Measurements from ENCODE around the gene FURIN.

DNA sequence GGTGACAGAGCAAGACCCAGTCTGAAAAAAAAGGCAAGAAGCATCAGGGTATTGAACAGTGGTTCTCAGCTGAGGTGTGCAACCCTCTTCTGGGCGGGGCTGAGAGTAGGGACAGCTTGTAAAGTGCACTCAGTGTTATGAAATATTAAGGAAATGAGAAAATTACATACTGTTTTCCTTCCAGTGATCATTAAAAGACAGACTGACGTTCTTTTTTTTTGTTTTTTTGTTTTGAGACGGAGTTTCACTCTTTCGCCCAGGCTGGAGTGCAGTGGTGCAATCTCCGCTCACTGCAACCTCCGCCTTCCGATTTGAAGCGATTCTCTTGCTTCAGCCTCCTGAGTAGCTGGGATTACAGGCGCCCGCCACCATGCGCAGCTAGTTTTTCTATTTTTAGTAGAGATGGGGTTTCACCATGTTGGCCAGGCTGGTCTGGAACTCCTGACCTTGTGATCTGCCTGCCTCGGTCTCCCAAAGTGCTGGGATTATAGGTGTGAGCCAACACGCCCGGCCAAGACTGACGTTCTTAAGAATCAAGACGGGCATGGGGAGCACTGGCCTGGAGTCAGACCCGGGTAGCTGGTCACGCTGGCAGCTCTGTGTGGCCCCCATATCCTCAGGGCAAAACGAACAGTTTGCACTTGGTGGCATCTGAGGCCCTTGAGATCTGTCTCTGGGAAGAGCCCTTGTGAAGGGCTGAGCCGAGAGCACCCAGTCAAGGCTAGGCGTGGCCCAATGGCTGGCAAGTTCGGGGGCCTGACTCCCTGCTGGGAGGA, 46.1 kb downstream of the FURIN start:
- TF ChIP-seq, protein P1, sequence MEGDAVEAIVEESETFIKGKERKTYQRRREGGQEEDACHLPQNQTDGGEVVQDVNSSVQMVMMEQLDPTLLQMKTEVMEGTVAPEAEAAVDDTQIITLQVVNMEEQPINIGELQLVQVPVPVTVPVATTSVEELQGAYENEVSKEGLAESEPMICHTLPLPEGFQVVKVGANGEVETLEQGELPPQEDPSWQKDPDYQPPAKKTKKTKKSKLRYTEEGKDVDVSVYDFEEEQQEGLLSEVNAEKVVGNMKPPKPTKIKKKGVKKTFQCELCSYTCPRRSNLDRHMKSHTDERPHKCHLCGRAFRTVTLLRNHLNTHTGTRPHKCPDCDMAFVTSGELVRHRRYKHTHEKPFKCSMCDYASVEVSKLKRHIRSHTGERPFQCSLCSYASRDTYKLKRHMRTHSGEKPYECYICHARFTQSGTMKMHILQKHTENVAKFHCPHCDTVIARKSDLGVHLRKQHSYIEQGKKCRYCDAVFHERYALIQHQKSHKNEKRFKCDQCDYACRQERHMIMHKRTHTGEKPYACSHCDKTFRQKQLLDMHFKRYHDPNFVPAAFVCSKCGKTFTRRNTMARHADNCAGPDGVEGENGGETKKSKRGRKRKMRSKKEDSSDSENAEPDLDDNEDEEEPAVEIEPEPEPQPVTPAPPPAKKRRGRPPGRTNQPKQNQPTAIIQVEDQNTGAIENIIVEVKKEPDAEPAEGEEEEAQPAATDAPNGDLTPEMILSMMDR (IDR thresholded peaks at IDR 0.05) = no peak
- TF ChIP-seq MAFK (IDR thresholded peaks at IDR 0.05; ENCODE audit: partially characterized antibody) = no peak
- no peak for TF ChIP-seq EP300 (IDR thresholded peaks at IDR 0.05)
- TF ChIP-seq POLR2A (IDR thresholded peaks at IDR 0.05; ENCODE audit: low read length) = no peak
- no peak for TF ChIP-seq USF2 (IDR thresholded peaks at IDR 0.05)
- no peak for TF ChIP-seq BHLHE40 (IDR thresholded peaks at IDR 0.05; ENCODE audit: low read depth, low read length)
- TF ChIP-seq NPAS2 (CRISPR knock-in tag; IDR thresholded peaks at IDR 0.05; ENCODE audit: borderline replicate concordance) = no peak
